GM06990 (cell line): ENCODE measurements around the gene PALD1.
"Not testable (repeated sequence)": the region's sequence is repeated elsewhere in the genome, so short reads cannot be mapped to it uniquely, and the experiment has no call there.

Experiments
- DNase-seq: peaks from one replicate; pipeline ENCODE4 v3.0.0-alpha.2; 2011; ENCODE audit not compliant: insufficient read length; ENCODE audit errors: extremely low read depth
- H3K27me3 ChIP-seq: replicated peaks from 2 replicates; pipeline ENCODE4 v1.6.0; 2011; ENCODE audit warnings: low read length; ENCODE audit not compliant: control insufficient read depth, insufficient read depth
- H3K36me3 ChIP-seq: 2 replicates; pipeline ENCODE4 v1.5.1; 2011; ENCODE audit warnings: low read length; ENCODE audit not compliant: control insufficient read depth, insufficient read depth
- H3K4me3 ChIP-seq: replicated peaks from 2 replicates; pipeline ENCODE4 v1.5.1; 2011; ENCODE audit warnings: low read depth, mild to moderate bottlenecking, control low read depth, low read length
- CTCF ChIP-seq: IDR thresholded peaks from 2 replicates; pipeline ENCODE4 v1.5.1; 2011; ENCODE audit warnings: low read length, control low read depth, mild to moderate bottlenecking, inconsistent platforms; ENCODE audit not compliant: insufficient read depth, poor library complexity, severe bottlenecking

Gene PALD1

GRCh38 chr10:70607936-70608335 lies 129.4 kb downstream of the PALD1 start:
- TF ChIP-seq CTCF = no peak
- Histone ChIP-seq H3K36me3 (no peaks in the 10 kb centered on the region), H3K4me3 (no peak overlapping the region), H3K27me3 (no peaks in the 10 kb centered on the region)
- DNase-seq = no peak

GRCh38 chr10:70613941-70614340 lies 135.4 kb downstream of the PALD1 start:
- TF ChIP-seq CTCF = no peak
- no peak for DNase-seq
- Histone ChIP-seq H3K36me3 (no peaks in the 10 kb centered on the region), H3K4me3 (no peak overlapping the region), H3K27me3 (no peaks in the 10 kb centered on the region)

- H3K4me3 ChIP-seq, H3K27me3 ChIP-seq, H3K36me3 ChIP-seq, DNase-seq: not testable (repeated sequence)
These were observed 135.8 kb downstream of the PALD1 start for GRCh38 chr10:70614364-70614763.

GRCh38 chr10:70615211-70615610 lies 136.6 kb downstream of the PALD1 start:
- Histone ChIP-seq H3K4me3 (no peak overlapping the region), H3K27me3 (no peaks in the 10 kb centered on the region), H3K36me3 (no peaks in the 10 kb centered on the region)
- TF ChIP-seq CTCF = no peak
- no peak for DNase-seq

GRCh38 chr10:70615784-70616522 lies 137.4 kb downstream of the PALD1 start:
- no peak overlapping the region for H3K4me3 ChIP-seq
- no peaks in the 10 kb centered on the region for H3K27me3 ChIP-seq
- DNase-seq = no peak
- TF ChIP-seq CTCF = no peak
- H3K36me3 ChIP-seq = no peaks in the 10 kb centered on the region

GRCh38 chr10:70616761-70617160 lies 138.2 kb downstream of the PALD1 start:
- no peak for TF ChIP-seq CTCF
- H3K4me3 ChIP-seq = no peak overlapping the region
- no peaks in the 10 kb centered on the region for H3K27me3 ChIP-seq
- DNase-seq = no peak
- H3K36me3 ChIP-seq = no peaks in the 10 kb centered on the region
